K562 (cell line): Measurements from ENCODE around the gene PYGM. TPM values are rescaled to one million over a fixed set of nuclear protein-coding genes. Genes with fewer than 3 reads are reported as not detected.
A peak's percentile ranks its signal among the peaks of the same experiment; 100 is the strongest.

ENCODE experiments used
- ATAC-seq: fragments of 200-7000 bp; cut with Tn5 transposase; 3 replicates; pipeline ENCODE4 v1.9.1; 2020; ENCODE audit warnings: moderate library complexity
- BruUV-seq: library from RNA; stranded (reverse); fragments of 400-500 nt; replicated peaks from 2 replicates; lab custom pipeline; 2021; lab: Mats Ljungman, UMichigan
- CTCF ChIA-PET: fragments of 300-600 bp; formaldehyde crosslinking; extraction: SDS; loops from one replicate; lab custom pipeline; 2021; ENCODE audit warnings: low intra/inter-chr PET ratio; lab: Yijun Ruan, JAX
- POLR2A ChIA-PET: fragments of 300-600, 350-650 bp; sonication (Branson Sonifier 250); formaldehyde crosslinking; extraction: SDS; loops from one replicate; lab custom pipeline; 2021; ENCODE audit warnings: antibody characterized with exemption, inconsistent platforms; lab: Yijun Ruan, JAX
- DNase-seq, 4 experiments: peaks; one replicate each; pipeline versions ENCODE4 v3.0.0 to v3.0.0-alpha.2; 2011 to 2018; ENCODE audit warnings: low spot score in 3 of 4, mixed read lengths in 3 of 4; ENCODE audit errors: extremely low read depth in 1 of 4
- FAIRE-seq: peaks from 2 replicates; lab custom pipeline; 2011; peaks lifted over from hg19 to GRCh38; lab: Jason Lieb, UNC
- H2AFZ ChIP-seq: 2 replicates; pipeline ENCODE4 v1.6.0; 2011; ENCODE audit warnings: low read depth, low read length, control low read depth, inconsistent platforms
- H3K27ac ChIP-seq: fragments of 200-600 bp; 3 replicates; pipeline ENCODE4 v1.8.0; 2011; ENCODE audit warnings: low read depth, mild to moderate bottlenecking, control low read depth, inconsistent platforms, low read length, moderate library complexity, mixed read lengths; ENCODE audit errors: extremely low read depth
- H3K27me3 ChIP-seq, 2 experiments: fragments of 300-600 bp in 1 of 2; 2 replicates in 1 of 2; 3 replicates in 1 of 2; pipeline versions ENCODE4 v1.6.0 to v1.8.0; 2011; ENCODE audit warnings: inconsistent platforms in 2 of 2, low read length in 2 of 2, mild to moderate bottlenecking in 1 of 2, mixed read lengths in 1 of 2, moderate library complexity in 1 of 2; ENCODE audit not compliant: control insufficient read depth in 2 of 2, insufficient read depth in 2 of 2
- H3K36me3 ChIP-seq: fragments of 300-600 bp; 3 replicates; pipeline ENCODE4 v1.8.0; 2011; ENCODE audit warnings: mild to moderate bottlenecking, low read length, inconsistent platforms; ENCODE audit not compliant: control insufficient read depth, insufficient read depth
- H3K4me1 ChIP-seq, 2 experiments: fragments of 200-600 bp in 1 of 2; replicated peaks in 1 of 2; 2 replicates in 1 of 2; 3 replicates in 1 of 2; pipeline versions ENCODE4 v1.5.1 to v1.8.0; 2011; ENCODE audit warnings: inconsistent platforms in 2 of 2, low read length in 2 of 2, mild to moderate bottlenecking in 1 of 2, mixed read lengths in 1 of 2, moderate library complexity in 1 of 2; ENCODE audit not compliant: control insufficient read depth in 2 of 2, insufficient read depth in 2 of 2
- H3K4me2 ChIP-seq: 2 replicates; pipeline ENCODE4 v1.6.1; 2011; ENCODE audit warnings: low read length, control low read depth, inconsistent platforms, mixed read lengths; ENCODE audit not compliant: insufficient read depth
- H3K4me3 ChIP-seq: fragments of 200-600 bp; sonication (generic), shearing (Covaris generic); 2 replicates; pipeline ENCODE4 v1.5.1; 2016; ENCODE audit warnings: control low read depth, inconsistent platforms
- H3K79me2 ChIP-seq: fragments of 200-600 bp; 3 replicates; pipeline ENCODE4 v1.8.0; 2011; ENCODE audit warnings: low read length, inconsistent platforms; ENCODE audit not compliant: control insufficient read depth, insufficient read depth
- H3K9ac ChIP-seq, 2 experiments: 2 replicates each; pipeline versions ENCODE4 v1.6.0 to v1.6.1; 2011; ENCODE audit warnings: low read depth in 2 of 2, low read length in 2 of 2, control low read depth in 1 of 2, inconsistent platforms in 1 of 2, mild to moderate bottlenecking in 1 of 2, mixed read lengths in 1 of 2; ENCODE audit not compliant: insufficient read depth in 1 of 2
- H3K9me1 ChIP-seq: one replicate; pipeline ENCODE4 v1.6.0; 2011; ENCODE audit warnings: inconsistent platforms, mild to moderate bottlenecking, low read length, moderate library complexity; ENCODE audit not compliant: control insufficient read depth, insufficient read depth
- H3K9me3 ChIP-seq: replicated peaks from 2 replicates; pipeline ENCODE4 v1.5.1; 2011; ENCODE audit warnings: low read depth, low read length, inconsistent platforms; ENCODE audit not compliant: control insufficient read depth, insufficient read depth
- H4K20me1 ChIP-seq: replicated peaks from 2 replicates; pipeline ENCODE4 v1.6.1; 2011; ENCODE audit warnings: low read length, inconsistent platforms, mixed read lengths; ENCODE audit not compliant: control insufficient read depth, insufficient read depth
- FOXP1 ChIP-seq: sonication (generic); formaldehyde crosslinking; IDR thresholded peaks from 2 replicates; pipeline ENCODE4 v1.8.0; 2022; ENCODE audit warnings: mild to moderate bottlenecking, missing genetic modification reagents
- GABPB2 ChIP-seq: fragments of 250-450 bp; sonication (Bioruptor Pico); conservative IDR thresholded peaks from 2 replicates; pipeline ENCODE4 v1.5.1; 2021; ENCODE audit warnings: mild to moderate bottlenecking
- HNRNPL ChIP-seq: fragments of 200-400 bp; formaldehyde crosslinking; IDR thresholded peaks from 2 replicates; pipeline ENCODE4 v1.6.1; 2017; ENCODE audit warnings: low read depth, mild to moderate bottlenecking, low read length
- POLR2G ChIP-seq: fragments of 200-400 bp; formaldehyde crosslinking; IDR thresholded peaks from 2 replicates; pipeline ENCODE4 v1.6.1; 2017; ENCODE audit warnings: low read depth, mild to moderate bottlenecking, antibody characterized with exemption, low read length, moderate library complexity
- SREBF2 ChIP-seq: sonication (generic); formaldehyde crosslinking; IDR thresholded peaks from 2 replicates; pipeline ENCODE4 v1.4.0; 2020; ENCODE audit warnings: mild to moderate bottlenecking, missing genetic modification reagents
- WHSC1 ChIP-seq: IDR thresholded peaks from one replicate; pipeline ENCODE4 v1.6.1; 2012; ENCODE audit warnings: low read length, control low read depth, inconsistent platforms
- ZSCAN29 ChIP-seq: fragments of 450-650 bp; IDR thresholded peaks from 2 replicates; pipeline ENCODE4 v1.6.1; 2017
- WGBS: fragments of 100-300 bp; shearing (Covaris generic); methylation state at CpG from one replicate; pipeline ENCODE4 v1.1.6; 2016; ENCODE audit warnings: low coverage, mixed read lengths; ENCODE audit not compliant: insufficient coverage; ENCODE audit errors: missing lambda C conversion rate; 5-methylcytosine and 5-hydroxymethylcytosine counted together
- in situ Hi-C: fragments of 300-500 bp; cut with MboI; formaldehyde crosslinking; loops from 4 replicates; pipeline ENCODE4 v1.15.0; 2018; ENCODE audit warnings: inconsistent platforms, mixed read lengths
- intact Hi-C: fragments of 100-400 bp; cut with micrococcal nuclease; formaldehyde crosslinking; loops from 2 replicates; pipeline ENCODE4 v1.14.2; 2022
- polyA plus RNA-seq, 8 experiments: library from polyadenylated mRNA; depleted of rRNA in 4 of 8; stranded (reverse) in 5 of 8; unstranded in 3 of 8; fragments of >200 nt; fragmentation: Nextera tagmentation in 2 of 8; fragmentation: Illumina TruSeq in 1 of 8; extraction: Ambion mirVana in 2 of 8; extraction: Trizol in 1 of 8; gene quantifications; 2 replicates each; pipeline versions ENCODE4 v1.2.1 to v1.2.3, GENCODE V29; 2011 to 2014; ENCODE audit warnings: inconsistent platforms in 1 of 8, missing spikeins in 1 of 8
- total RNA-seq, 7 experiments: library from RNA; depleted of rRNA in 6 of 7; stranded (reverse); fragments of >200 nt in 6 of 7; fragmentation: Illumina TruSeq in 2 of 7; extraction: Trizol in 2 of 7; gene quantifications; 2 replicates each; pipeline versions ENCODE4 v1.2.1 to v1.2.3, GENCODE V29; 2011 to 2021; ENCODE audit warnings: low replicate concordance in 1 of 7
- TF ChIP-seq, protein P1 (sequence below): fragments of 450-650 bp; formaldehyde crosslinking; IDR thresholded peaks from 2 replicates; pipeline ENCODE4 v1.4.0; 2020; ENCODE audit warnings: mild to moderate bottlenecking, moderate library complexity
- TF ChIP-seq, protein P2 (sequence below), 2 experiments: IDR thresholded peaks in 1 of 2; conservative IDR thresholded peaks in 1 of 2; 2 replicates each; pipeline ENCODE4 v1.6.1; 2016; ENCODE audit warnings: low read depth in 2 of 2, mild to moderate bottlenecking in 1 of 2, missing compliant biosample characterization in 1 of 2, missing genetic modification characterization in 1 of 2, moderate library complexity in 1 of 2
- TF ChIP-seq, protein P3 (sequence below): fragments of 450-650 bp; IDR thresholded peaks from 2 replicates; pipeline ENCODE4 v1.6.1; 2016; ENCODE audit warnings: missing biosample characterization, missing genetic modification characterization

The PYGM gene
- total and polyA plus RNA-seq, 9 of the 15 experiments (the other 6 are each of a cell fraction or from before 2014, with no cell fraction given), result 0.07 to 1.5 (median 0.68) TPM

DNA sequence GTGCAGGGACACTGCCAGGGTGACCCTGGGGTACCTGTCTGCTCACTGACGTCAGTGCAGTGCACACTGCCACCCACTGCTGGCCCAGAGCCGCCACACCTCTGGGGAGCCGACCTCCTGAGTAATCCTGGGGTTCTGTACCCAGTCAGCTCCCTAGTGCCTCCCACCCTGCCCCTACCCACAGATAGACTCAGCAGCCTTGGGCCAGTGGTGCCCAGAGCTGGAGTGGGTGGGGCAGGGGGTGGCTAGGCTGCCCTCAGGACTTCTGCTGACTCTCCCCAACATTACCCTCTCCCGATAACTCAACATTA, 42.6 kb downstream of the PYGM start:
- intact Hi-C loops, result no loop called here
- POLR2A ChIA-PET, result interaction anchor here (0.6 to 1.5 kb wide), 3 partner anchors 18 to 275 kb away, joined by 3 to 4 read pairs (median 3); no protein-coding TSS in a partner anchor
- no peak for ATAC-seq

More for the DNA sequence above, 42.6 kb downstream of the PYGM start:
- Histone ChIP-seq H3K36me3 (no peaks in the 10 kb centered on the region), H3K9me3 (no peaks in the 10 kb centered on the region), H2AFZ (no peak overlapping the region), H3K79me2 (no peaks in the 10 kb centered on the region), H4K20me1 (peaks cover 29% of the 10 kb centered on the region), H3K4me2 (no peak overlapping the region), H3K4me3 (no peak overlapping the region), H3K27me3 (peaks cover 37 to 73% of the 10 kb centered on the region in 2 experiments), H3K27ac (no peak overlapping the region), H3K4me1 (peaks cover under 1 to 29% of the 10 kb centered on the region in 2 experiments; a peak in 4 of 5 replicates), H3K9ac (0 out of 4 replicates have a peak overlapping the region, but pooled peaks of 1 of the 2 experiments have one; percentile 12), H3K9me1 (no peaks in the 10 kb centered on the region)
- in situ Hi-C loops, result no loop called here
- CTCF ChIA-PET, result no interaction called here
- FAIRE-seq (no peak), DNase-seq (no peak)
- no TSS peak for BruUV-seq
- 3% methylated on average over 4 of the region's 4 CpGs for WGBS
- TF ChIP-seq, protein P1, sequence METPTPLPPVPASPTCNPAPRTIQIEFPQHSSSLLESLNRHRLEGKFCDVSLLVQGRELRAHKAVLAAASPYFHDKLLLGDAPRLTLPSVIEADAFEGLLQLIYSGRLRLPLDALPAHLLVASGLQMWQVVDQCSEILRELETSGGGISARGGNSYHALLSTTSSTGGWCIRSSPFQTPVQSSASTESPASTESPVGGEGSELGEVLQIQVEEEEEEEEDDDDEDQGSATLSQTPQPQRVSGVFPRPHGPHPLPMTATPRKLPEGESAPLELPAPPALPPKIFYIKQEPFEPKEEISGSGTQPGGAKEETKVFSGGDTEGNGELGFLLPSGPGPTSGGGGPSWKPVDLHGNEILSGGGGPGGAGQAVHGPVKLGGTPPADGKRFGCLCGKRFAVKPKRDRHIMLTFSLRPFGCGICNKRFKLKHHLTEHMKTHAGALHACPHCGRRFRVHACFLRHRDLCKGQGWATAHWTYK (CRISPR knock-in tag), result no peak
- no peak for TF ChIP-seq WHSC1
- TF ChIP-seq, protein P2, sequence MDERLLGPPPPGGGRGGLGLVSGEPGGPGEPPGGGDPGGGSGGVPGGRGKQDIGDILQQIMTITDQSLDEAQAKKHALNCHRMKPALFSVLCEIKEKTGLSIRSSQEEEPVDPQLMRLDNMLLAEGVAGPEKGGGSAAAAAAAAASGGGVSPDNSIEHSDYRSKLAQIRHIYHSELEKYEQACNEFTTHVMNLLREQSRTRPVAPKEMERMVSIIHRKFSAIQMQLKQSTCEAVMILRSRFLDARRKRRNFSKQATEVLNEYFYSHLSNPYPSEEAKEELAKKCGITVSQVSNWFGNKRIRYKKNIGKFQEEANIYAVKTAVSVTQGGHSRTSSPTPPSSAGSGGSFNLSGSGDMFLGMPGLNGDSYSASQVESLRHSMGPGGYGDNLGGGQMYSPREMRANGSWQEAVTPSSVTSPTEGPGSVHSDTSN (CRISPR knock-in tag; IDR thresholded peaks at IDR 0.05; ENCODE audit: low read depth), result no peak
- TF ChIP-seq, protein P2 (tag; conservative IDR thresholded peaks at IDR 0.05; ENCODE audit: low read depth), result no peak
- TF ChIP-seq GABPB2 (CRISPR knock-in tag), result no peak
- TF ChIP-seq, protein P3, sequence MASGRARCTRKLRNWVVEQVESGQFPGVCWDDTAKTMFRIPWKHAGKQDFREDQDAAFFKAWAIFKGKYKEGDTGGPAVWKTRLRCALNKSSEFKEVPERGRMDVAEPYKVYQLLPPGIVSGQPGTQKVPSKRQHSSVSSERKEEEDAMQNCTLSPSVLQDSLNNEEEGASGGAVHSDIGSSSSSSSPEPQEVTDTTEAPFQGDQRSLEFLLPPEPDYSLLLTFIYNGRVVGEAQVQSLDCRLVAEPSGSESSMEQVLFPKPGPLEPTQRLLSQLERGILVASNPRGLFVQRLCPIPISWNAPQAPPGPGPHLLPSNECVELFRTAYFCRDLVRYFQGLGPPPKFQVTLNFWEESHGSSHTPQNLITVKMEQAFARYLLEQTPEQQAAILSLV (tag), result no peak
- TF ChIP-seq SREBF2 (CRISPR knock-in tag), result no peak
- no peak for TF ChIP-seq ZSCAN29
- no peak for TF ChIP-seq FOXP1
- no peak for TF ChIP-seq POLR2G
- TF ChIP-seq HNRNPL, result no peak
